Breast epithelium (tissue), 3 donors: ENCODE data around the gene FUT8.

Experiments used
- CTCF ChIP-seq, 3 donors: fragments of 450-650 bp; IDR thresholded peaks; one replicate each; pipeline ENCODE4 v1.5.1; 2016 to 2017; ENCODE audit warnings: antibody characterized with exemption in 3 of 3, mild to moderate bottlenecking in 3 of 3, moderate library complexity in 3 of 3
- POLR2A ChIP-seq: fragments of 450-650 bp; IDR thresholded peaks from one replicate; pipeline ENCODE4 v1.6.1; 2016; ENCODE audit warnings: antibody characterized with exemption, mild to moderate bottlenecking, moderate library complexity

GRCh38 chr14:65588426-65589140, 176.1 kb downstream of the FUT8 start:
- TF ChIP-seq POLR2A (no peak), CTCF (IDR thresholded peaks at IDR 0.05) (no peak)
